GM12865 (cell line): ENCODE data around the gene LDLRAD3.

Experiments used
- DNase-seq: peaks from one replicate; pipeline ENCODE4 v3.0.0; 2010; ENCODE audit warnings: low read depth
- H3K4me3 ChIP-seq: 2 replicates; pipeline ENCODE4 v1.5.1; 2011; ENCODE audit warnings: mild to moderate bottlenecking, low read depth, low read length, control low read depth
- TF ChIP-seq, protein P1 (sequence below): IDR thresholded peaks from 2 replicates; pipeline ENCODE4 v1.5.1; 2011; ENCODE audit warnings: low read length, control low read depth, low read depth, inconsistent platforms; ENCODE audit not compliant: insufficient read depth; ENCODE audit errors: missing control alignments

The LDLRAD3 gene

DNA sequence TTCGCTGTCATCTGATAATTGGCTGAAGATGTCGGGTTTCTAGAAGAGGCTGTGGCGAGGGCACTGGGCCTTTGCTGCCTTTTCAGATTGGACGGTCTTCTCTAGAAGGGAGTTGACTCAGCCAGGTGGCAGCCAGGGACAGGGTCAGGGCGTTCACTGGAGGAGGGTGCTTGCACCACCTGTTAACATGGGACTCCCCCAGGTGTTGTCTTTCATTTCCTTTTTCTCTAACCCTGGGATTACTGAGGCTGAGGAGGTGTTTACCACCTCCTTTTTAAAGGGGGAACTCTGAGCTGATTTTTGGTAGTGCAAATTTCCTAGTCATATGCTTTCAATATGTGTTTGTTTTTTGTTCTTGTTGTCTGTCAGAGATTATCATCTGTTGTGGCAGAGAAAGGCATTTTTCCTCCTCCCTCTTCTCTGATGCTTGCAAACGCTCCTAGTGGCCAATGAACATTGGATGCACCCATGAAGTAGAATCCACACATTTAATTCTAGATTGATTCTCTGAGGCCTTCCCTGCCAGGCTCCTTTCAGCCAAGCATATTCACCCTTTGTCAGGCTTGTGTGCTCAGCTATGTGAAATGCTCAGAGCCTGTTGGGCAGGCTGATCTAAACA lies 54.1 kb downstream of the LDLRAD3 start:
- peak; percentile 44 for DNase-seq
- TF ChIP-seq, protein P1, sequence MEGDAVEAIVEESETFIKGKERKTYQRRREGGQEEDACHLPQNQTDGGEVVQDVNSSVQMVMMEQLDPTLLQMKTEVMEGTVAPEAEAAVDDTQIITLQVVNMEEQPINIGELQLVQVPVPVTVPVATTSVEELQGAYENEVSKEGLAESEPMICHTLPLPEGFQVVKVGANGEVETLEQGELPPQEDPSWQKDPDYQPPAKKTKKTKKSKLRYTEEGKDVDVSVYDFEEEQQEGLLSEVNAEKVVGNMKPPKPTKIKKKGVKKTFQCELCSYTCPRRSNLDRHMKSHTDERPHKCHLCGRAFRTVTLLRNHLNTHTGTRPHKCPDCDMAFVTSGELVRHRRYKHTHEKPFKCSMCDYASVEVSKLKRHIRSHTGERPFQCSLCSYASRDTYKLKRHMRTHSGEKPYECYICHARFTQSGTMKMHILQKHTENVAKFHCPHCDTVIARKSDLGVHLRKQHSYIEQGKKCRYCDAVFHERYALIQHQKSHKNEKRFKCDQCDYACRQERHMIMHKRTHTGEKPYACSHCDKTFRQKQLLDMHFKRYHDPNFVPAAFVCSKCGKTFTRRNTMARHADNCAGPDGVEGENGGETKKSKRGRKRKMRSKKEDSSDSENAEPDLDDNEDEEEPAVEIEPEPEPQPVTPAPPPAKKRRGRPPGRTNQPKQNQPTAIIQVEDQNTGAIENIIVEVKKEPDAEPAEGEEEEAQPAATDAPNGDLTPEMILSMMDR = no peak
- H3K4me3 ChIP-seq = no peak overlapping the region

DNA sequence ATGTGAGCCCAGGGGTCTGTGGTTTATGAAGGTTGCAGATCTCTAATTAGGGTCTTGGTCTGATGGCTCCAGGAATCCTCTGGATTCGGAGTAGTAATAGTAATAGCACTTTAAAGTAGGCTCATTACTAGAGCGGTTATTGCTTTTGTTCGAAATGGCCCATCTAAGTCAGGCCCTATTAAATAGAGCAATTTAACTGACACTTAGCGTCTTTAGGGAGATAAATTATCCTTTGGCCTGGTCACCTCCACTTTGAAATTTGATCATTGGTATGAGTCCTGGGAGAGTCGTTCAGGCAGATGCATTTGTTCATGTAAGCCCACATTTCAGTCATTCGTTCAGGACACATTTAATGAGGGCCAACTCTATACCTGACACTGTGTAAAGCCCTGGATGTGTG lies 54.8 kb downstream of the LDLRAD3 start:
- H3K4me3 ChIP-seq = no peak overlapping the region
- DNase-seq = no peak
- TF ChIP-seq, protein P1 = no peak

DNA sequence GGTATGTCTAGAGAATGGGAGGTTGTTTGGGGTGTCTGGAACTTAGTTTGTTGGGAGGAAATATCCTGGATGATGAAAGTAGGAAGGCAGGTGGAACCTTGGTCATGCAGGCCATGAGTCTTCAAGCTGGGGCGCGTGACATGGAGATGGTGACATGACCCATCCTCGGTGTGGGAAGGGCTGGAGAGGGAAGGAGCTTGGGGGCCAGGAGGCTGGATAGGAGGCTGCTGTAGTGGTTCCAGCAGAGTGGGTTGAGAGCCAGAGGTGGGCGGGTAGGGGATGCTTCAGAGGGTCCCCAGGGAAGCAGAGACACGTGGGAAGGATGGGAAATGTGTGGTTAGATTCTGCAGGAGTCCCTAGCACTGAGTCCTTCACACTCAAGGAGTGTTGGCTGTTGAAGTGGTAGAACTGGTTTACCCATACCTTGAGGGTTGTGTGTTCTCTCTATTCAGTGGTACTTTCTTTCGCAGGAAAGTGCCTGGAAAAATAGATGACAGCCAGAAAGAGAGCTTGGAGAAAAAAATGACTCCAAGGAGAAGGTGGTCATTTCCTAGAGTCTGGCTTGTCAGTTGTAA lies 56.8 kb downstream of the LDLRAD3 start:
- H3K4me3 ChIP-seq = no peak overlapping the region
- no peak for DNase-seq
- TF ChIP-seq, protein P1 = no peak

DNA sequence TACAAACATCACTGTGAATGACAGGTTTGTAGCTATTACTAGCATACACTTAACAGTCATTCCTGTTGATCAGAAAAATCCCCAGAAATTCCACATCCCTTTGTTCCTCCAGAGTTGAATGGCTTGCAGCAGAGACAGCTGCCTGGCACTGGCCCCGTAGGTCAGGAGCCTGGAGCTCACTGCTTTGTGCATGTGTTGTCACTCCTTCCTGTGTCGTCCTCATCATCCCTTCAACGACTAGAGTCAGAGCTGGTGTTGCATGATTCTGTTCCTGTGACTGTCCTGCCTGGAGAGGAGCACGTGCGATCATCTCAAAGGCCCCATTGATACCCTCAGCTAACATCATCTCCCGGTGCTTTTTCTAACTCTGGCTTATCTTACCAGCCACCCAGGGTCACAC lies 58.3 kb downstream of the LDLRAD3 start:
- no peak for DNase-seq
- no peak overlapping the region for H3K4me3 ChIP-seq
- TF ChIP-seq, protein P1 = no peak

DNA sequence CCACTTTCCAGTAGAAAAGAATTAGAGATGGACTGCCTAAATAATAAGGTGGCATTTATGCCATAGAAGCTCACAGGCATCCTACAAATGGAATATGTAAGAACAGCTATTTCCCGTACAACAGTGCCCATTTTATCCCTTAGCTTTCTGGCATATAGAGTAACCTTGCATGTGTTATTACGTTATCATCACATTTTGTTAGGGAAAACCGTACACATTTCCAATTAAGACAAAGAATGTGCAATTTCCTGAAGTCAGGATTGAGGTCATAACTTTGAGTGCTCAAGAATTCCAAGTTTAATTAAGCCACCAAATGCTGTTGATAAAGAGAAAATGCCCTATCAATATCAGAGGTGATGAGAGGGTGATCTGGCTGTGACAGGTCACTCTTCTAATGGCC lies 58.9 kb downstream of the LDLRAD3 start:
- TF ChIP-seq, protein P1 = no peak
- no peak for DNase-seq
- H3K4me3 ChIP-seq = no peak overlapping the region

DNA sequence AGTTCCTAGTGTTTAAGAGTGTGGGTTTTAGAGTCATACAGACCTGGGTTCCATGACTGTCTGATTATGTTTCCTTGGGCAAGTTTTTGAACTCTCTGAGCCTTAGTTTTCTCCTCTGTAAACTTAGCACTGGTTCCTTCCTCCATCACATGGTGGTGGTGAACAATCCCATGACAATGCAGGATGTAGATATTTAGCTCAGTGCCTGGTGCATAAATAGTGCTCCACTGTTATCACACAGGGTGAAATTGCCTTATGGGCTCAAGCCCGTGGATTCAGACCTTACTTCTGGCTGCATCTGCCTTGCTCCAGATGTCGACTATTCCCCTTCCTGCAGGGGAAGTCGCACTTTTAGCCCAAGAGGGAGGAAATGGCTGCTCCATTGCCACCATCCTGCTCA lies 62.7 kb downstream of the LDLRAD3 start:
- no peak for DNase-seq
- TF ChIP-seq, protein P1 = no peak

More for the DNA sequence above, 62.7 kb downstream of the LDLRAD3 start:
- no peak overlapping the region for H3K4me3 ChIP-seq
